Measurements from ENCODE around the gene SNX15.

Gene SNX15

GRCh38 chr11:65014726-65015227, 12.5 kb upstream of the SNX15 start:
- Histone ChIP-seq H3K4me3 (ENCODE audit: low read depth, low read length) (peak overlapping the region; percentile 66), H3K79me2 (peaks cover 7% of the 10 kb centered on the region)
- no peak for TF ChIP-seq CTCF (IDR thresholded peaks at IDR 0.05)

GRCh38 chr11:65016705-65017104, 10.5 kb upstream of the SNX15 start:
- Histone ChIP-seq H3K9ac (no peak overlapping the region), H3K4me3 (ENCODE audit: low read depth, low read length) (no peak overlapping the region), H3K27me3 (ENCODE audit: control insufficient read depth, insufficient read depth, low read length) (no peaks in the 10 kb centered on the region), H3K27ac (no peak overlapping the region), H3K4me2 (ENCODE audit: low read length) (no peak overlapping the region), H3K79me2 (peaks cover 7% of the 10 kb centered on the region), H3K4me1 (no peaks in the 10 kb centered on the region), H3K36me3 (ENCODE audit: control insufficient read depth, insufficient read depth, low read length) (no peaks in the 10 kb centered on the region), H2AFZ (no peak overlapping the region), H3K9me3 (ENCODE audit: control insufficient read depth, low read length) (no peaks in the 10 kb centered on the region)
- TF ChIP-seq CTCF (IDR thresholded peaks at IDR 0.05): no peak

More at GRCh38 chr11:65014726-65015227, 12.5 kb upstream of the SNX15 start:
- Histone ChIP-seq H3K9me3 (ENCODE audit: control insufficient read depth, low read length) (no peaks in the 10 kb centered on the region), H3K4me1 (no peaks in the 10 kb centered on the region), H3K4me2 (ENCODE audit: low read length) (peak overlapping the region; percentile 84), H3K36me3 (ENCODE audit: control insufficient read depth, insufficient read depth, low read length) (no peaks in the 10 kb centered on the region), H2AFZ (peak overlapping the region; percentile 94), H3K27me3 (ENCODE audit: control insufficient read depth, insufficient read depth, low read length) (no peaks in the 10 kb centered on the region), H3K27ac (peak overlapping the region; percentile 97), H3K9ac (no peak overlapping the region)

- Histone ChIP-seq H3K4me2 (ENCODE audit: low read length) (no peak overlapping the region), H2AFZ (no peak overlapping the region), H3K4me1 (no peaks in the 10 kb centered on the region), H3K27me3 (ENCODE audit: control insufficient read depth, insufficient read depth, low read length) (no peaks in the 10 kb centered on the region), H3K4me3 (ENCODE audit: low read depth, low read length) (no peak overlapping the region), H3K36me3 (ENCODE audit: control insufficient read depth, insufficient read depth, low read length) (no peaks in the 10 kb centered on the region), H3K79me2 (peaks cover 7% of the 10 kb centered on the region), H3K9ac (no peak overlapping the region), H3K27ac (no peak overlapping the region), H3K9me3 (ENCODE audit: control insufficient read depth, low read length) (no peaks in the 10 kb centered on the region)
- TF ChIP-seq CTCF (IDR thresholded peaks at IDR 0.05): no peak
Observed at GRCh38 chr11:65017937-65018336, 9.3 kb upstream of the SNX15 start.

- Histone ChIP-seq H3K4me3 (ENCODE audit: low read depth, low read length) (no peak overlapping the region), H3K27me3 (ENCODE audit: control insufficient read depth, insufficient read depth, low read length) (no peaks in the 10 kb centered on the region), H3K27ac (no peak overlapping the region), H3K4me1 (no peaks in the 10 kb centered on the region), H3K4me2 (ENCODE audit: low read length) (no peak overlapping the region), H2AFZ (no peak overlapping the region), H3K9me3 (ENCODE audit: control insufficient read depth, low read length) (no peaks in the 10 kb centered on the region), H3K9ac (no peak overlapping the region), H3K79me2 (peaks cover 7% of the 10 kb centered on the region), H3K36me3 (ENCODE audit: control insufficient read depth, insufficient read depth, low read length) (no peaks in the 10 kb centered on the region)
- no peak for TF ChIP-seq CTCF (IDR thresholded peaks at IDR 0.05)
Observed at GRCh38 chr11:65019824-65020223, 7.4 kb upstream of the SNX15 start.

GRCh38 chr11:65021003-65021402, 6.2 kb upstream of the SNX15 start:
- no peaks in the 10 kb centered on the region for H3K9me3 ChIP-seq (ENCODE audit: control insufficient read depth, low read length)
- H3K27me3 ChIP-seq (ENCODE audit: control insufficient read depth, insufficient read depth, low read length): no peaks in the 10 kb centered on the region
- TF ChIP-seq CTCF (IDR thresholded peaks at IDR 0.05): no peak
- no peaks in the 10 kb centered on the region for H3K4me1 ChIP-seq
- H3K27ac ChIP-seq: no peak overlapping the region
- H3K9ac ChIP-seq: no peak overlapping the region
- no peak overlapping the region for H2AFZ ChIP-seq
- H3K79me2 ChIP-seq: no peaks in the 10 kb centered on the region
- H3K36me3 ChIP-seq (ENCODE audit: control insufficient read depth, insufficient read depth, low read length): no peaks in the 10 kb centered on the region
- H3K4me3 ChIP-seq (ENCODE audit: low read depth, low read length): no peak overlapping the region
- no peak overlapping the region for H3K4me2 ChIP-seq (ENCODE audit: low read length)
